Neuronal stem cell (in vitro differentiated cells): Measurements from ENCODE around the gene FOXN3.

Experiments
- DNase-seq: peaks from one replicate; pipeline ENCODE4 v3.0.0-alpha.2; 2013; ENCODE audit warnings: low spot score
- H2AFZ ChIP-seq: one replicate; pipeline ENCODE4 v1.6.1; 2013; ENCODE audit warnings: mild to moderate bottlenecking, low read length, inconsistent platforms
- H2AK5ac ChIP-seq: 2 replicates; pipeline ENCODE4 v1.6.1; 2013; ENCODE audit warnings: low read depth, mild to moderate bottlenecking, inconsistent platforms, low read length, moderate library complexity, mixed read lengths
- H2BK120ac ChIP-seq: 2 replicates; pipeline ENCODE4 v1.6.1; 2013; ENCODE audit warnings: low read depth, mild to moderate bottlenecking, inconsistent platforms, low read length, moderate library complexity, mixed read lengths
- H2BK12ac ChIP-seq: one replicate; pipeline ENCODE4 v1.6.1; 2013; ENCODE audit warnings: low read length, inconsistent platforms
- H2BK15ac ChIP-seq: 2 replicates; pipeline ENCODE4 v1.6.1; 2013; ENCODE audit warnings: mild to moderate bottlenecking, low read length, inconsistent platforms, mixed read lengths
- H2BK5ac ChIP-seq: one replicate; pipeline ENCODE4 v1.6.1; 2013; ENCODE audit warnings: inconsistent platforms, mild to moderate bottlenecking, low read length, moderate library complexity
- H3K14ac ChIP-seq: one replicate; pipeline ENCODE4 v1.6.1; 2013; ENCODE audit warnings: low read length, inconsistent platforms
- H3K18ac ChIP-seq: 2 replicates; pipeline ENCODE4 v1.6.1; 2013; ENCODE audit warnings: low read length, inconsistent platforms
- H3K23ac ChIP-seq: 2 replicates; pipeline ENCODE4 v1.6.1; 2013; ENCODE audit warnings: low read depth, mild to moderate bottlenecking, mixed read lengths, low read length, inconsistent platforms; ENCODE audit not compliant: poor library complexity
- H3K27ac ChIP-seq: replicated peaks from 3 replicates; pipeline ENCODE4 v1.5.1; 2013; ENCODE audit warnings: low read length, inconsistent platforms
- H3K27me3 ChIP-seq, 3 experiments: 2 replicates each; pipeline ENCODE4 v1.6.1; 2013; ENCODE audit warnings: low read length in 3 of 3, mild to moderate bottlenecking in 2 of 3, inconsistent platforms in 1 of 3, low read depth in 1 of 3, mixed read lengths in 1 of 3, moderate library complexity in 1 of 3; ENCODE audit not compliant: control insufficient read depth in 3 of 3, insufficient read depth in 3 of 3
- H3K36me3 ChIP-seq, 2 donors: replicated peaks in 1 of 2; 2 replicates each; pipeline ENCODE4 v1.6.1; 2013; ENCODE audit warnings: low read length in 2 of 2; ENCODE audit not compliant: control insufficient read depth in 2 of 2, insufficient read depth in 2 of 2
- H3K4ac ChIP-seq: 2 replicates; pipeline ENCODE4 v1.6.1; 2013; ENCODE audit warnings: inconsistent platforms, mild to moderate bottlenecking, low read length, moderate library complexity
- H3K4me1 ChIP-seq, 2 donors: 1 replicate in 1 of 2; 2 replicates in 1 of 2; pipeline ENCODE4 v1.6.1; 2013; ENCODE audit warnings: low read length in 2 of 2, low read depth in 1 of 2; ENCODE audit not compliant: control insufficient read depth in 2 of 2, insufficient read depth in 1 of 2
- H3K4me2 ChIP-seq: one replicate; pipeline ENCODE4 v1.6.1; 2013; ENCODE audit warnings: mild to moderate bottlenecking, low read length, inconsistent platforms; ENCODE audit not compliant: insufficient read depth, poor library complexity, severe bottlenecking
- H3K4me3 ChIP-seq, 2 donors: 2 replicates each; pipeline ENCODE4 v1.5.1; 2013; ENCODE audit warnings: low read length in 2 of 2, mild to moderate bottlenecking in 2 of 2, inconsistent platforms in 1 of 2, moderate library complexity in 1 of 2
- H3K79me1 ChIP-seq: one replicate; pipeline ENCODE4 v1.6.1; 2013; ENCODE audit warnings: low read depth, mild to moderate bottlenecking, inconsistent platforms, low read length, moderate library complexity
- H3K9ac ChIP-seq: one replicate; pipeline ENCODE4 v1.6.1; 2013; ENCODE audit warnings: mild to moderate bottlenecking, low read depth, low read length, inconsistent platforms; ENCODE audit not compliant: poor library complexity
- H3K9me3 ChIP-seq, 2 donors: replicated peaks in 1 of 2; 2 replicates each; pipeline versions ENCODE3 to v1.6.1; 2013; ENCODE audit warnings: low read length in 2 of 2, mild to moderate bottlenecking in 2 of 2, inconsistent platforms in 1 of 2, low read depth in 1 of 2, mixed read lengths in 1 of 2, moderate library complexity in 1 of 2; ENCODE audit not compliant: control insufficient read depth in 2 of 2, insufficient read depth in 1 of 2
- H4K8ac ChIP-seq: one replicate; pipeline ENCODE4 v1.6.1; 2013; ENCODE audit warnings: low read depth, mild to moderate bottlenecking, inconsistent platforms, low read length, moderate library complexity
- H4K91ac ChIP-seq: one replicate; pipeline ENCODE4 v1.6.1; 2013; ENCODE audit warnings: low read length, low read depth, mild to moderate bottlenecking, inconsistent platforms; ENCODE audit not compliant: poor library complexity
- WGBS, 2 donors: extraction: QIAGEN DNeasy Blood & Tissue Kit; methylation state at CpG; one replicate each; pipeline ENCODE4 v1.1.7; 2013; ENCODE audit warnings: missing lambda C conversion rate in 2 of 2, mixed read lengths in 1 of 2; ENCODE audit not compliant: insufficient read length in 2 of 2, insufficient replicate concordance in 1 of 2; ENCODE audit errors: extremely low coverage in 2 of 2; 5-methylcytosine and 5-hydroxymethylcytosine counted together

Gene FOXN3

DNA sequence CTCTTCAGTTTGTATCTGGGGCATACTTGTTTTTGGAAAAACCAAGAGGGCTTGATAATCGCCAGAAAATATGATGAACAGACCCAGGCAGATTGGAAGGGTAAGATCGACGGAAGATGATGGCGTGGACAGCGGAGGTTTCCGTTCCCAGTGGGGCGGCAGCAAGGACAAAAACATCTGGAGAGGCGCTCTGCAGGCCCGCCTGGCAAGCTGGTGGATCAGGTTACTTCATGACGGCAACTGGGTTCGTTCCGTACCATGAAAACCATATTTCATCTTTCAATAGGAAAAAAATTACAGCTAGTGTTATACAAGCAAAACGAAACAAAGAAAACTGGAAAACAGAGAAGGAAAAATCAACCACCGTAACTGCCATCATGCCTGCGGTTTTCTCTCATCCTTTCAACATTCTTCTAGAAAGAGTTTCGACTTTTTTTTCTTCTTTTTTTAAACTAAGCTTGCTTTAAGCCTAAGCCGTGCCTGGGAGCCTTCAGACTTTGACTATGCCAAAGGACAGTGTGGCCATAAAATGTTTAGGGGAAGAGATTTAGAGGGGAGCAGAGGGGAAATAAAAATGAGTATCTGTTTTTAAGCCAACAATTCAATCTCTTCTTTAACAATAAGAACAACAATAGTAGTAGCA lies 210.5 kb downstream of the FOXN3 start:
- Histone ChIP-seq H3K4me1 (peaks cover 4 to 6% of the 10 kb centered on the region in 2 donors), H3K4me3 (no peak overlapping the region), H3K14ac (no peak overlapping the region), H3K4ac (no peak overlapping the region), H4K91ac (no peak overlapping the region), H2BK120ac (no peak overlapping the region), H4K8ac (no peak overlapping the region), H2AFZ (no peak overlapping the region), H3K4me2 (no peak overlapping the region), H2BK5ac (no peak overlapping the region), H2BK15ac (no peak overlapping the region), H3K36me3 (peaks cover 0 to 9% of the 10 kb centered on the region in 2 donors), H3K27me3 (no peaks in the 10 kb centered on the region), H3K9me3 (peaks cover 3 to 4% of the 10 kb centered on the region in 2 donors), H3K18ac (no peak overlapping the region), H2AK5ac (no peak overlapping the region), H3K9ac (no peak overlapping the region), H3K23ac (no peak overlapping the region), H3K79me1 (no peaks in the 10 kb centered on the region), H2BK12ac (no peak overlapping the region), H3K27ac (no peak overlapping the region)
- WGBS, 2 donors: no CpG with 5 or more reads among the region's 17 CpGs
- no peak for DNase-seq

DNA sequence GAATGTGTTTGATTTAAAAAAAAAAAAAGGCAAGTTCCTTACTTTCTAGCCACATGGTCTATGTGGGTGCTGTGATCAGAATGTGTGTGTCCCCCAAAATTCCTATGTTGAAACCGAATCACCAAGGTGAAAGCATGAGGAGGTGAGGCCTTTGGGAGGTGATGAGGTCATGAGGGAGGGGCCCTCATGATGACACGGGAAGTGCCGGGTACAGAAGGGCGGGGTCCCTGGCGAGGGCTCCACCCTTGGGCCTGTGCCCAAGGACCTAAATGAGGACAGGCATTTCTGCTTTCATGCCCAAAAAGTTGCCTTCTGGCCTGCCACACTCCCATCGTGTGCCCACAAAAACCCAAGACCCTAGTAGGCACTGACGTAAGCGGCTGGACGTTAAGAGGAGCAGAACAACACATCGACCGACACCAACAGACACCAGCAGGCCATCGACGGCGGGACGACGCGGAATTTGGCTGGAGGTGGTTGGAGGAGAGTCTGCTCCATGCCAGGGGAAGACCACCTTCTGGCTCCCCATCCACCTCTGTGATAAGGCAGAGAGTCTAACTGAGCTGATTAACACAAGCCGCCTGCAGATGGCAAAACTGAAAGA lies 211.8 kb downstream of the FOXN3 start:
- H2BK120ac ChIP-seq: no peak overlapping the region
- H3K18ac ChIP-seq: no peak overlapping the region
- no peak overlapping the region for H4K91ac ChIP-seq
- H3K79me1 ChIP-seq: no peaks in the 10 kb centered on the region
- WGBS, 2 donors: no CpG with 5 or more reads among the region's 18 CpGs
- H3K36me3 ChIP-seq: peaks cover 0 to 9% of the 10 kb centered on the region in 2 donors
- no peak overlapping the region for H2BK15ac ChIP-seq
- no peak overlapping the region for H2AFZ ChIP-seq
- H2AK5ac ChIP-seq: no peak overlapping the region
- no peak overlapping the region for H3K4me2 ChIP-seq
- H3K4ac ChIP-seq: no peak overlapping the region
- H3K4me3 ChIP-seq: no peak overlapping the region
- peaks cover 3 to 4% of the 10 kb centered on the region in 2 donors for H3K9me3 ChIP-seq
- no peak for DNase-seq
- peaks cover 4 to 6% of the 10 kb centered on the region in 2 donors for H3K4me1 ChIP-seq
- H2BK12ac ChIP-seq: no peak overlapping the region
- no peaks in the 10 kb centered on the region for H3K27me3 ChIP-seq
- H3K27ac ChIP-seq: no peak overlapping the region
- no peak overlapping the region for H2BK5ac ChIP-seq
- H3K14ac ChIP-seq: no peak overlapping the region
- no peak overlapping the region for H3K9ac ChIP-seq
- no peak overlapping the region for H4K8ac ChIP-seq
- H3K23ac ChIP-seq: no peak overlapping the region

DNA sequence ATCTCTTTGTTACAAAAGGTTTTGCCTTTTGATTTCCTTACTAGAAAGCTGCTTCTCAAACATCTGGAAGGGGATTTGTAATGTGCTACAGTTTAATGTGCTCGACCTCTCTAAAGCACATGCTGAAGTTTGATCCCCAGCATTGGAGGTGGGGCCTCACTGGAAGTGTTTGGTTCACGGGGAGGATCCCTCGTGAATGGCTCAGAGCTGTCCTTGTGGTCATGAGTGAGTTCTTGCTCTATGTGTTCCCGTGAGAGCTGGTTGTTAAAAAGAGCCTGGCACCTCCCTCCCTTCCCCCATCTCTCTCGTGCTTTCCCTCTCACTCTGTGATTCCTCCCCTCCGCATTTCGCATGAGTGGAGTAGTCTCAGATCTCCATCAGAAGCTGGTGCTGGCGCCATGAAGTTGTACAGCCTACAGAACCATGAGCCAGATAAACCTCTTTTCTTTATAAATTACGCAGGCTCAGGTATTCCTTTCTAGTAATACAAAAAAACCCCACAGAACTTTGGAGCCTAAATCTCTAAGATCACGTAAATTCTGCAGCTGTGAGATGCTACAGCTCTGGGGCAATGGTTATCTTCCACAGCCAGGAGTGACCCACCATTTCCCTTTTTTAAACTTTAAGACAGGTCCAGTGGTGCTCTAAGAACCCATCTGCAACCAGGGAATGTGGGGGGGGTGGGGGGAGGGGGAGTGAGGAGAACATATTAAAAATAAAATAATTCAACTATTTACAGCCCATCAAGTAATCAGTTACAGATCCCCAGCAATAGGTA lies 214.4 kb downstream of the FOXN3 start:
- no peak overlapping the region for H3K4me3 ChIP-seq
- no peak overlapping the region for H3K18ac ChIP-seq
- H3K9me3 ChIP-seq: peaks cover 3 to 4% of the 10 kb centered on the region in 2 donors
- H2BK120ac ChIP-seq: no peak overlapping the region
- no CpG with 5 or more reads among the region's 10 CpGs for WGBS, 2 donors
- no peak overlapping the region for H3K4ac ChIP-seq
- no peak overlapping the region for H3K4me2 ChIP-seq
- H2BK12ac ChIP-seq: no peak overlapping the region
- H3K79me1 ChIP-seq: no peaks in the 10 kb centered on the region
- peaks cover 0 to 9% of the 10 kb centered on the region in 2 donors for H3K36me3 ChIP-seq
- no peak overlapping the region for H3K23ac ChIP-seq
- no peak overlapping the region for H4K91ac ChIP-seq
- H2BK5ac ChIP-seq: no peak overlapping the region
- H3K4me1 ChIP-seq: peaks cover under 1 to 3% of the 10 kb centered on the region in 2 donors
- H3K27me3 ChIP-seq: no peaks in the 10 kb centered on the region
- H2BK15ac ChIP-seq: no peak overlapping the region
- H3K9ac ChIP-seq: no peak overlapping the region
- H3K27ac ChIP-seq: no peak overlapping the region
- DNase-seq: no peak
- H4K8ac ChIP-seq: no peak overlapping the region
- no peak overlapping the region for H3K14ac ChIP-seq
- no peak overlapping the region for H2AFZ ChIP-seq
- no peak overlapping the region for H2AK5ac ChIP-seq

DNA sequence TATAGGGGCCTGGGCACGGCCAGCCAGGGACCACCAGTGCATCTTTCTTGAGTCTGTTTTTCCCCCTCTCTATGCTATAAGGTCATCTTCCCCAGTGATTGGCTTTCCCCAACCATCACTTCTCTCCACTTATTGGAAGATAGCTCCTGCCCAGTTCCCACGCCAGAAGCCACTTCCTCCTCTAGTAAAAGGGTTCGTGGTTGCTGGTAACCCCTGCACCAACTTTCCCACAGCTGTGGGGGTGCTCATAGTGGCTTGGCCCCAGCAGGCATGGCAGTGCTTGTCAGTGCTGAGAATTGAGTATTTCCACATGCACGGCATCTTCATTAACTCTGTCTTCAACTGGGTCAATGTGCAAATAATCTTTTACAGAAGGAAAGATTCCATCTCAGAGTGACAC lies 215.4 kb downstream of the FOXN3 start:
- no peaks in the 10 kb centered on the region for H3K27me3 ChIP-seq
- H2BK15ac ChIP-seq: no peak overlapping the region
- H3K79me1 ChIP-seq: no peaks in the 10 kb centered on the region
- no peak overlapping the region for H3K4ac ChIP-seq
- no peak overlapping the region for H3K27ac ChIP-seq
- no peak overlapping the region for H3K23ac ChIP-seq
- peaks cover 0 to 9% of the 10 kb centered on the region in 2 donors for H3K36me3 ChIP-seq
- no peak overlapping the region for H2BK120ac ChIP-seq
- H3K9ac ChIP-seq: no peak overlapping the region
- no peak overlapping the region for H4K8ac ChIP-seq
- no peak overlapping the region for H3K4me2 ChIP-seq
- no peak for DNase-seq
- H2BK12ac ChIP-seq: no peak overlapping the region
- no peak overlapping the region for H4K91ac ChIP-seq
- H3K14ac ChIP-seq: no peak overlapping the region
- H3K4me3 ChIP-seq: no peak overlapping the region
- H2AFZ ChIP-seq: no peak overlapping the region
- H2BK5ac ChIP-seq: no peak overlapping the region
- peaks cover 0 to 3% of the 10 kb centered on the region in 2 donors for H3K4me1 ChIP-seq
- H3K18ac ChIP-seq: no peak overlapping the region
- no peak overlapping the region for H2AK5ac ChIP-seq
- WGBS, 2 donors: no CpG with 5 or more reads among the region's 4 CpGs
- H3K9me3 ChIP-seq: peaks cover 3 to 7% of the 10 kb centered on the region in 2 donors
